Kidney (tissue), 14 donors: ENCODE data around the gene EXOSC2. TPM values are rescaled to one million over a fixed set of nuclear protein-coding genes. Genes with fewer than 3 reads are reported as not detected.

Experiments used
- DNase-seq, 5 donors: peaks; one replicate each; pipeline ENCODE4 v3.0.0-alpha.2; 2013 to 2020
- FAIRE-seq: peaks from 2 replicates; lab custom pipeline; 2012; peaks lifted over from hg19 to GRCh38; lab: Jason Lieb, UNC
- H3K27ac ChIP-seq, 2 donors: one replicate each; pipeline ENCODE4 v1.7.0; 2013; ENCODE audit warnings: low read depth in 2 of 2, low read length in 2 of 2, inconsistent platforms in 1 of 2
- H3K27me3 ChIP-seq: one replicate; pipeline ENCODE4 v1.7.1; 2013; ENCODE audit warnings: low read length, inconsistent platforms; ENCODE audit not compliant: control insufficient read depth, insufficient read depth
- H3K36me3 ChIP-seq, 3 donors: one replicate each; pipeline versions ENCODE4 v1.7.0 to v1.7.1; 2013; ENCODE audit warnings: low read length in 3 of 3, control low read depth in 1 of 3, inconsistent platforms in 1 of 3; ENCODE audit not compliant: insufficient read depth in 3 of 3, control insufficient read depth in 2 of 3
- H3K4me1 ChIP-seq, 3 donors: one replicate each; pipeline versions ENCODE4 v1.7.0 to v1.7.1; 2013; ENCODE audit warnings: low read length in 3 of 3, inconsistent platforms in 1 of 3, low read depth in 1 of 3; ENCODE audit not compliant: control insufficient read depth in 2 of 3, insufficient read depth in 2 of 3
- H3K4me3 ChIP-seq, 3 donors: one replicate each; pipeline versions ENCODE4 v1.7.0 to v1.8.1; 2013; ENCODE audit warnings: low read length in 3 of 3, control low read depth in 1 of 3, inconsistent platforms in 1 of 3
- H3K9ac ChIP-seq, 3 donors: one replicate each; pipeline versions ENCODE4 v1.7.0 to v1.7.1; 2013; ENCODE audit warnings: low read length in 3 of 3, control low read depth in 1 of 3, inconsistent platforms in 1 of 3
- H3K9me3 ChIP-seq, 3 donors: one replicate each; pipeline versions ENCODE4 v1.7.0 to v1.7.1; 2013; ENCODE audit warnings: low read length in 3 of 3, control low read depth in 1 of 3, inconsistent platforms in 1 of 3; ENCODE audit not compliant: control insufficient read depth in 2 of 3, insufficient read depth in 1 of 3
- intact Hi-C: fragments of 100-400 bp; cut with DNase I; formaldehyde crosslinking; loops from one replicate; pipeline ENCODE4 v1.11.1; 2022
- polyA plus RNA-seq: library from polyadenylated mRNA; stranded (reverse); fragments of 350-450 nt; fragmentation: Illumina TruSeq; extraction: RNeasy Lipid Tissue Mini Kit (QIAGEN cat#74804); gene quantifications from one replicate; pipeline ENCODE4 v1.2.3, GENCODE V29; 2014; ENCODE audit warnings: low read depth, low replicate concordance; ENCODE audit not compliant: insufficient read depth
- total RNA-seq: library from RNA; stranded (reverse); fragmentation: NEBNext Ultra II Directional; extraction: Animal tissue kit (Norgen Biotek cat#: 25700); gene quantifications from one replicate; pipeline ENCODE4 v1.2.1, GENCODE V29; 2021
- TF ChIP-seq, protein P1 (sequence below): IDR thresholded peaks from 3 replicates; pipeline ENCODE4 v1.5.1; 2012; ENCODE audit warnings: mild to moderate bottlenecking, moderate library complexity, borderline replicate concordance; ENCODE audit not compliant: insufficient read depth; ENCODE audit errors: extremely low read depth
- donor health status: control.
- donor health status: control.
- donor health status: control.
- donor health status: control.
- donor health status: control.
- donor health status: DM: yes; HTN: yes; CAD: no.
- donor health status: Normal renal cell carcinoma (clear cell type).

The EXOSC2 gene
- total and polyA plus RNA-seq, 2 donors from 2014 or later: 13.0 to 26.4 TPM

DNA sequence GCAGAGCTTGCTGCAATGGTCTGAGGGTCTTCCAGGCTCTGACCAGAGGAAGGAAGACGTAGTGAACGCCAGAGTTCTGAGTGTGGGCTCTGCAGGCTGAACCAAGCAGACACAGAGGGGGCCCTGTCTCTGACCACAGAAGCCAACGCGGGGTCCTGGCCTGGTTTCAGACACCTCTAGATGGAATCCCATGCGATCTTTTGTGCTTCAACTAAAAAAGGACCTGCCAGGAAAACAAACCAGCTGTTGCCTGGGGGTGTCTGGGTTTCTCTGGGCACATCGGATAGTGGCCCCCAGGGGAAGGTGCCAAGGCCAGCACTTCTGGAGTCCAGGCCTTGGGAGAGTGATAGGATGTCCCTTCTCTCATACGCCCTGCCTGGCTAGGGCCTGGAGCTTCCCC, 16.3 kb upstream of the EXOSC2 start:
- no peaks in the 10 kb centered on the region for H3K36me3 ChIP-seq
- H3K4me3 ChIP-seq: no peak overlapping the region
- DNase-seq (no peak), FAIRE-seq (no peak)
- H3K27me3 ChIP-seq: peaks cover 4% of the 10 kb centered on the region
- intact Hi-C loops: no loop called here
- H3K4me1 ChIP-seq: peaks cover 0 to 9% (median 2%) of the 10 kb centered on the region in 3 donors
- no peak overlapping the region for H3K9ac ChIP-seq
- no peaks in the 10 kb centered on the region for H3K9me3 ChIP-seq
- TF ChIP-seq, protein P1, sequence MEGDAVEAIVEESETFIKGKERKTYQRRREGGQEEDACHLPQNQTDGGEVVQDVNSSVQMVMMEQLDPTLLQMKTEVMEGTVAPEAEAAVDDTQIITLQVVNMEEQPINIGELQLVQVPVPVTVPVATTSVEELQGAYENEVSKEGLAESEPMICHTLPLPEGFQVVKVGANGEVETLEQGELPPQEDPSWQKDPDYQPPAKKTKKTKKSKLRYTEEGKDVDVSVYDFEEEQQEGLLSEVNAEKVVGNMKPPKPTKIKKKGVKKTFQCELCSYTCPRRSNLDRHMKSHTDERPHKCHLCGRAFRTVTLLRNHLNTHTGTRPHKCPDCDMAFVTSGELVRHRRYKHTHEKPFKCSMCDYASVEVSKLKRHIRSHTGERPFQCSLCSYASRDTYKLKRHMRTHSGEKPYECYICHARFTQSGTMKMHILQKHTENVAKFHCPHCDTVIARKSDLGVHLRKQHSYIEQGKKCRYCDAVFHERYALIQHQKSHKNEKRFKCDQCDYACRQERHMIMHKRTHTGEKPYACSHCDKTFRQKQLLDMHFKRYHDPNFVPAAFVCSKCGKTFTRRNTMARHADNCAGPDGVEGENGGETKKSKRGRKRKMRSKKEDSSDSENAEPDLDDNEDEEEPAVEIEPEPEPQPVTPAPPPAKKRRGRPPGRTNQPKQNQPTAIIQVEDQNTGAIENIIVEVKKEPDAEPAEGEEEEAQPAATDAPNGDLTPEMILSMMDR: no peak
- no peak overlapping the region for H3K27ac ChIP-seq

GRCh38 chr9:130680836-130681768, 12.5 kb upstream of the EXOSC2 start:
- DNase-seq: peak; percentile 78 to 89 (median 86)

GRCh38 chr9:130681769-130682420, 11.7 kb upstream of the EXOSC2 start:
- Histone ChIP-seq H3K9me3 (no peaks in the 10 kb centered on the region), H3K4me1 (peaks cover 0 to 10% (median 5%) of the 10 kb centered on the region in 3 donors), H3K27ac (no peak overlapping the region), H3K9ac (no peak overlapping the region), H3K27me3 (peaks cover 4% of the 10 kb centered on the region), H3K4me3 (peak overlapping the region in 1 of 3 donors; percentile 29), H3K36me3 (no peaks in the 10 kb centered on the region)
- intact Hi-C loops: loop anchor here (5.0 kb wide), 1 partner anchor 220 kb away; no protein-coding TSS in a partner anchor
- TF ChIP-seq, protein P1: no peak
- FAIRE-seq (no peak), DNase-seq (peak in 3 of 5 donors; percentile 25 to 74 (median 68))

More at GRCh38 chr9:130680836-130681768, 12.5 kb upstream of the EXOSC2 start:
- Histone ChIP-seq H3K4me3 (peak overlapping the region in 2 of 3 donors; percentile 39 to 44), H3K4me1 (peaks cover 0 to 10% (median 5%) of the 10 kb centered on the region in 3 donors), H3K36me3 (no peaks in the 10 kb centered on the region), H3K9me3 (no peaks in the 10 kb centered on the region), H3K27me3 (peaks cover 4% of the 10 kb centered on the region), H3K27ac (no peak overlapping the region), H3K9ac (no peak overlapping the region)
- TF ChIP-seq, protein P1: no peak
- intact Hi-C loops: loop anchor here (5.0 kb wide), 1 partner anchor 219 kb away; no protein-coding TSS in a partner anchor
- no peak for FAIRE-seq
